ENCODE measurements around the gene STAT5B. TPM values are rescaled to one million over a fixed set of nuclear protein-coding genes. Genes with fewer than 3 reads are reported as not detected.
A peak's percentile ranks its signal among the peaks of the same experiment; 100 is the strongest.

The STAT5B gene
- total and polyA plus RNA-seq, 9 of the 15 experiments (the other 6 are each of a cell fraction or from before 2014, with no cell fraction given): 20.8 to 176 (median 92.4) TPM

GRCh38 chr17:42266918-42267766 lies 9.0 kb downstream of the STAT5B start (continued):
- TF ChIP-seq POLR2G (IDR thresholded peaks at IDR 0.05; ENCODE audit: low read depth, low read length) (peak; percentile 61; the same call in 1 of the 2 replicates), TEAD2 (tag; IDR thresholded peaks at IDR 0.05) (peak; percentile 23; the same call in 1 of the 2 replicates), EP400 (IDR thresholded peaks at IDR 0.05) (peak; percentile 65), CC2D1A (IDR thresholded peaks at IDR 0.05) (no peak), HNRNPK (IDR thresholded peaks at IDR 0.05; ENCODE audit: low read depth, low read length, poor library complexity, severe bottlenecking) (no peak), TCF7L2 (IDR thresholded peaks at IDR 0.05; ENCODE audit: low read depth, low read length) (no peak), POU5F1 (IDR thresholded peaks at IDR 0.05; ENCODE audit: borderline replicate concordance, low read depth, low read length, partially characterized antibody) (no peak), ZNF277 (CRISPR knock-in tag; IDR thresholded peaks at IDR 0.05; ENCODE audit: borderline replicate concordance) (no peak), AFF4 (CRISPR knock-in tag; IDR thresholded peaks at IDR 0.05) (no peak), ZEB2 (IDR thresholded peaks at IDR 0.05) (peak; percentile 24; the same call in 1 of the 2 replicates), ZNF830 (CRISPR knock-in tag; IDR thresholded peaks at IDR 0.05) (no peak), CBFA2T2 (conservative IDR thresholded peaks at IDR 0.05) (peak; percentile 85), FOXJ3 (CRISPR knock-in tag; IDR thresholded peaks at IDR 0.05) (no peak)
- TF ChIP-seq, protein P1, sequence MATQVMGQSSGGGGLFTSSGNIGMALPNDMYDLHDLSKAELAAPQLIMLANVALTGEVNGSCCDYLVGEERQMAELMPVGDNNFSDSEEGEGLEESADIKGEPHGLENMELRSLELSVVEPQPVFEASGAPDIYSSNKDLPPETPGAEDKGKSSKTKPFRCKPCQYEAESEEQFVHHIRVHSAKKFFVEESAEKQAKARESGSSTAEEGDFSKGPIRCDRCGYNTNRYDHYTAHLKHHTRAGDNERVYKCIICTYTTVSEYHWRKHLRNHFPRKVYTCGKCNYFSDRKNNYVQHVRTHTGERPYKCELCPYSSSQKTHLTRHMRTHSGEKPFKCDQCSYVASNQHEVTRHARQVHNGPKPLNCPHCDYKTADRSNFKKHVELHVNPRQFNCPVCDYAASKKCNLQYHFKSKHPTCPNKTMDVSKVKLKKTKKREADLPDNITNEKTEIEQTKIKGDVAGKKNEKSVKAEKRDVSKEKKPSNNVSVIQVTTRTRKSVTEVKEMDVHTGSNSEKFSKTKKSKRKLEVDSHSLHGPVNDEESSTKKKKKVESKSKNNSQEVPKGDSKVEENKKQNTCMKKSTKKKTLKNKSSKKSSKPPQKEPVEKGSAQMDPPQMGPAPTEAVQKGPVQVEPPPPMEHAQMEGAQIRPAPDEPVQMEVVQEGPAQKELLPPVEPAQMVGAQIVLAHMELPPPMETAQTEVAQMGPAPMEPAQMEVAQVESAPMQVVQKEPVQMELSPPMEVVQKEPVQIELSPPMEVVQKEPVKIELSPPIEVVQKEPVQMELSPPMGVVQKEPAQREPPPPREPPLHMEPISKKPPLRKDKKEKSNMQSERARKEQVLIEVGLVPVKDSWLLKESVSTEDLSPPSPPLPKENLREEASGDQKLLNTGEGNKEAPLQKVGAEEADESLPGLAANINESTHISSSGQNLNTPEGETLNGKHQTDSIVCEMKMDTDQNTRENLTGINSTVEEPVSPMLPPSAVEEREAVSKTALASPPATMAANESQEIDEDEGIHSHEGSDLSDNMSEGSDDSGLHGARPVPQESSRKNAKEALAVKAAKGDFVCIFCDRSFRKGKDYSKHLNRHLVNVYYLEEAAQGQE (IDR thresholded peaks at IDR 0.05; ENCODE audit: borderline replicate concordance): no peak
- TF ChIP-seq, protein P1 (CRISPR knock-in tag; IDR thresholded peaks at IDR 0.05; ENCODE audit: low read depth): no peak

All from K562 (cell line).